GM19043 (cell line): ENCODE results near the gene ACACA.
"Not testable (repeated sequence)": the region's sequence is repeated elsewhere in the genome, so short reads cannot be mapped to it uniquely, and the experiment has no call there.

Experiments used
- ATAC-seq: cut with Tn5 transposase; IDR thresholded peaks from one replicate; pipeline ENCODE4 v1.9.1; 2021; ENCODE audit warnings: low read depth; ENCODE audit not compliant: unreplicated experiment

Gene ACACA

DNA sequence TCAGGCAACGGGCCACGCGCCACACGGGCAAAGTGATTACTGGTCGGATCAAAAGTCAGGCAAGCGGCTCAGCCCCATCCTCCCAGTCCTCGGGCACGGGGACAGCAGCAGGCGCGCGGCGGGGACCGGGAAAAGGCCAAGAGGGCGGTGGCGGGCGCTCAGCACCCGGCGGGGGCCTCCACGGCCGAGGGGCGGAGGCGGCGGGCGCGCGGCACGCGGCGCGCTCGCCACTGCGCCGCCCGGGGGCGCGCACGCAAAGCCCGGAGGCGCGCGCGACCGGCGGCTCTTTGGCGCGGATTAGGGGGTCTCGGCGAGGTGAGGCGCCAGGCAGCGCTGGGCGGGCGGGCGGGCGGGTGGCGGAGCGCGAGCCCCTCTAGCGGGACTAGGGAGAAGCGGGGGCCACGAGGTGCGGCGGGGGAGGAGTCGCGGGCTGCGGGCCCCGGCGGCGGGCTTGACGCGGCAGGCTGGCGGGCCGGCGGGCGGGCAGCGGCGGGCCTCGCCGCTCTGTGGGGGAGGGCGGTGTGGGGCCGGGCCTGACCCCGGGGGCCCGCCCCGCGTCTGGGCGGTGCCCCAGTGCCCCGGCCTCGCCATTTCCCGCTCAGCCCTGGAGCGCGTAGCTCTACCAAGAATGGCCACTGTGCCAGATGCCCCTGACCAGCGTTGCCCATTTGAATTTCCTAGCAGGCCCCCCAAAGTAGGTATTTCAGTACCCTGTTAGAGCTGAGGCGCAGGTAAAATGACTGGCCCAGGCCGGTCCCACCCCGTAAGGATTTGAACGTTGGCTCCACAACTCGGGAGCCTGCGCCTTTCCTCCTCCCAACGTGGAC is at the start of gene ACACA, which contains the start of gene TADA2A:
ACACA (minus strand) TSS at position 202 of the 827 bp plus-strand sequence. CDS start 537 bp downstream, outside the sequence.
TADA2A (plus strand) TSS at position 252 of the 827 bp plus-strand sequence. CDS start 4,480 bp downstream, outside the sequence.
- ATAC-seq: peak; percentile 84

DNA sequence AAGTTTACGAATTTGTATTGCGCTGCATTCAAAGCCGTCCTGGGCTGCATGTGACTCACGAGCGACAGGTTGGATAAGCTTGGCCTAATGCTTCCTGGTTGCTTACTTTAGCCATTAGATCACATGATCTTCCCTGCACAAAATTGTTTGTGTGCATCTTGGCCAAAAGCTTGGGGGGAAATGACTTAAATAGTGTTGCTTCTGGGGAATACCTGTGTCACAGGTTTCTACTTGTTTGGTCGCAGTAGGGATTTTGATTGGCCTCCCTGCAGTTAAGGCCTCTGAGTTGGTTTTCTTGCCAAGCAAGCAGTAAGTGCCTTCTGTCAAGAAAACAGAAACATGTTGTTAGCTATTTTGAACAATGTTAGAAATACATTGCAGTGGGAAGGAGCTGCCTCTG is 43.5 kb upstream of the ACACA start:
- ATAC-seq: no peak

DNA sequence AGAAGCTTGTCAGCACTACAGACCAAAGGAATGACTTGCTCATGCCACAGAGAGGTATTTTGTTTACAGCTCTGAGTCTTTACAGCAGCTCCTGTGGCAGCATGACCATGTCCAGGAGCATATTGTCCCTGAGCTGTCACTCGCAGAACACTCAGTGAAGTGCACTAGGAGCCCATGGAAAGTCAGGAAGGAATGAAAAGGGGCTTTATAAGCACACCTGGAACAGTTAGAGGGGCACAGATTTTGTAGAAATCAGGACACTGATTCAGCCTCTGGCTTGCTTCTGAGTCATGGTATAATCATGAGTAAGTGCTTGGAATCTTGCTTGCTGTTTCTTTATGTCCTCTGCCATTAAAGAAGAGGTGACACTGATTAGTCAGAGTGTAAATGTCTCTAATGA is 41.0 kb upstream of the ACACA start:
- no peak for ATAC-seq

DNA sequence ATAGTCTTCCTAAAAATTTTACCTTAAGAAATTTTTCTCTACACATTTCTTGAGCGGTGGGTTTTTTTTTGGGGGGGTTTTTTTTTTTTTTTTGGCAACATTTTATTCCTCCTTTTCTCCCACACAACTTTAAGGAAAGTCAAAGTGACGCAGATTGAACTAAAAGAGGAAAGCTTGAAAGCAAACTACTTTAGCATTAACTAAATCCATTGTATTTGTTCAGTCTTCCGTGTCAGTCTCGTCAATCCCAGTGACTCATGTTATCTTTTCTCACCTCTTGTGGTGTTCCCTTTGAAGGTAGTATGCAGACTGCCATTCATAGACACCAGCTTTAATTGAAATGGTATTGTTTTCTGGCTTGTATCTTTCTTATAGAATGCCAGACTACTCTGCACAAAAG is 39.4 kb upstream of the ACACA start:
- ATAC-seq: no peak

DNA sequence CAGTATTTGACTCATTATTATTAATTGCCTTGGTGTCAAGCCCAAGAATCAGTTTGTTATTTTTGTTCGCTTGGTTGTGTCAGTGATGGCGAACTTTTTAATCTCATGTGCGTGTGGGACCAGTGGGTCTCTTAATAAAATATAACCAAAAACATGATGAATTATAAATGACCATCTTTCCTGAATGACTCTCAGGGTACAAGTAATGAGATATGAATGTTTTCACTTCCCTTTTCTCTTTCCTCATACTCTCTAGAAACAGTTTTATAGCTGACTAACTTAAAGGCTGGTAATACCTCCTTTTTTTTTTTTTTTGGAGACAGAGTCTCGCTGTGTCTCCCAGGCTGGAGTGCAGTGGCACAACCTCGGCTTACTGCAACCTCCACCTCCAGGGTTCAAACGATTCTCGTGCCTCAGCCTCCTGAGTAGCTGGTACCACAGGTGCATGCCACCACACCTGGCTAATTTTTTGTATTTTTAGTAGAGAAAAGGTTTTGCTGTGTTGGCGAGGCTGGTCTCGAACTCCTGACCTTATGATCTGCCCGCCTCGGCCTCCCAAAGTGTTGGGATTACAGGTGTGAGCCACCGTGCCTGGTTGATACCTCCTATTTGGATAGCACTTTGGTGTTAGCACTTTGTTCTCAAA is 34.9 kb upstream of the ACACA start:
- ATAC-seq: not testable (repeated sequence)

DNA sequence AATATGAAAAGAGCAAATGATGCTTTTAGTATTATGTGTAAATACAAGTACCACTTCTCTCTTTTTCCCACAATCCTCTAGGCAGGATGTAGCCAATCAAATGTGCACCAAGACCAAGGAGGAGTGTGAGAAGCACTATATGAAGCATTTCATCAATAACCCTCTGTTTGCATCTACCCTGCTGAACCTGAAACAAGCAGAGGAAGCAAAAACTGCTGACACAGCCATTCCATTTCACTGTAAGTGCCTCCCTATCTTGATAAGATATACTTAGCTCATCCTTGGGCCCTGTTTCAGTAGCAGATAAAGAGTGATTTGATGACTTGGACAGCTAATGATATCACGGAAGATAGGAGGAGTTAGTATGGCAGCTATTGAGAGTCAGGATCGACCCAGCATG is 33.8 kb upstream of the ACACA start:
- no peak for ATAC-seq

DNA sequence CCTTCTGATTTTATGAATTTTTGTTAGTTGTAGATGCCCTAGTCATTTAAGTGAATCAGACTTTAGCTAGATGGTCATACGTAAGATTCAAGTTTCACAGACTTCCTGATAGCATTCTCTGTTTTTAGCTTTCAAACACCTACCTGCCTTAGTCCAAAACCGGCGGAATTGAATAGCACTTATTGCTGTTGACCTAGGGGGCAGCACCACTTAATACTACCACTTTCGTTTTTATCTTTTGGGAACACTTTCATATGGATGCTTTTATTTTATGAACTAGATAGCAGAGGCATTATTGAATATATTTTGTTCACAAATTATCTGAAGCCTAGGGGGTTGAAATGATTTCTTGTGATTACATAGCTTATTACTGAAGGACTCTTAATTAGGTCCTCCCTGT is 31.5 kb upstream of the ACACA start:
- ATAC-seq: no peak

DNA sequence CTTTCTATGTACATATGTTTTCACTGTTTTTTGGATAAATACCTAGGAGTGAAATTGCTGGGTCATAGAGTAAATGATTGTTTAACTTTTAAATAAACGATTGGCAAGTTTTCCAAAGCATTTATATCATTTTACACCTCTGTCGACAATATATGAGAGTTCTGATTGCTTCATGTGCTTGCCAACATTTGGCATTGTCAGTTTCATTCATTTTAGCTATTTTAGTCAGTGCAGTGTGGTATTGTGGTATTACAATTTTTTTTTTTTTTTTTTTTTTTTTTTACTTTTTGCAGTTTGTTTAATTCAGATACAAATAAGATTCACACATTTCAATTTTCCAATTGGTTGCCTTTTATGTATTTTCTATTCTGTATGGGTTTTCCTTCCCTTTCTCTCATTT is 26.0 kb upstream of the ACACA start:
- no peak for ATAC-seq

DNA sequence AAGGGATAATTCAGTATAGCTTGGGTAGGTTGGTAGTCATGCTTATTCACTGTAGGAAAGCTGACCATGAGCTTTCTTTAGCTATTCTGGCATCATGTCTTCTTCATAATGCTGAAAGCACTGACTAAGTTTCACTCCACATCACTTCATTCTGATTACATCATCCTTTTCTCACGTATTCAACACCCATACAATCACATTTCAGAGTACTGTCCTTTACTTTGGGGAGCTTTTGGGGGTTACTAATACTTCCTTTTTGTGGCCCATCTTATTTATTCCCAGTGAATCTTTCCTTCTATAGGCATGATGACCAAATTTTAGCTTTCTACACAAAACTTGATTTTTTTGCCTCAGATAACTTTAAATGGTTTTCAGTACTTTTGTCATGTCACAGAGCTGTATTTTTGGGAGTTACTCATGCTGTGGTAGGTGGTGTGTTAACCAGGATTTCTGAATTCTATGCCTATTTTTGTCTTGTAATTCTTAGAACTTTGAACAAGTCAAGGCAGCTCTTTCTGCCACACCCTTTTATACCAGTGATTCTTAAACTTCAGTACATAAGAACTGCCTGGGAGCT is 23.5 kb upstream of the ACACA start:
- ATAC-seq: no peak

DNA sequence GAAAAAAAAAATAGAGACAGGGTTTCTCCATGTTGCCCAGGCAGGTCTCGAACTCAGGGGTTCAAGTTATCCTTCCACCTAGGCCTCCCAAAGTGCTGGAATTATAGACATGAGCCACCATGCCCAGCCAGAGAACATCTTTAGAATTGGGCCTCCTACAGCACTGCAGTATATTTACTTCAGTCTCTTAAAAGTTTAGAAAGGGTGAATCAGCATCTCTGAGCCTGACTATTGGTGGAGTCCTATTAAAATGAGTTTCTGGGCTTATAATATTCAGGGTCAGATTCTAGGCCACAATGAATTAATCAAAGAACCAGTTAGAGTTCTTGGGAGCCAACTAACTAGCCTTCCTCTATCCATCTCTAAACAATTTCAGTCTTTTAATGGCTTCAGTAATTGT is 22.8 kb upstream of the ACACA start:
- ATAC-seq: no peak

DNA sequence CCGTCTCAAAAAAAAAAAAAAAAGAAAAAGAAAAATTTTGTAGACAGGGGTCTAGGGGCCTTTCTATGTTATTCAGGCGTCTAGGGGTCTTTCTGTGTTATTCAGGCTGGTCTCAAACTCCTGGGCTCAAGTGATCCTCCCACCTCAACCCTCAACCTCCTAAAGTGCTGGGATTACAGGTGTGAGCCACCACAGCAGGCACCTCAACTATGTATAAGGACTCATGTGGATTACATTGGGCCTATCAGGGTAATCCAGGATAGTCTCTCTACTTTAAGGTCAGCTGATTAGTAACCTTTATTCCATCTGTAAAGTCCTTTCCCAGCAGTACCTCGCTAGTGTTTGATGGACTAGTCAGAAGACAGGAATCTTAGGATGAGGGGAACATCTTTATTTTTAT is 22.4 kb upstream of the ACACA start:
- ATAC-seq: no peak

DNA sequence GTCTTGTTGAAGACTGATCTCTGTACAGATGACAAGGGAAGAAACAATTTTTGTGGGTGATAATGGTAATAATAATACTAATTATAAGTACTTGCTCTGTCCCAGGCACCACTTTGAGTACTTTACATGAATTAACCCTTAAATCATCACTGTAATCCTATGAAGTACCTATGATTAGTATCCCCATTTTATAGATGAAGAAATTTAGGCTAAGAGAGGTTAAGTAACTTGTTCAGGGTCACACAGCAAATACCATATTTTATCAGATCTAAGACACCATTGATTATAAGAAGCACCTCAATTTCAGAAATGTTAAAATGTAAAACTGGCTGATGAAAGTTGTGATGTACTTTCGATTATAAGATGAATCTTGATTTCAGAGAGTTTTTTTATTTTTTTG is 18.6 kb upstream of the ACACA start:
- no peak for ATAC-seq

DNA sequence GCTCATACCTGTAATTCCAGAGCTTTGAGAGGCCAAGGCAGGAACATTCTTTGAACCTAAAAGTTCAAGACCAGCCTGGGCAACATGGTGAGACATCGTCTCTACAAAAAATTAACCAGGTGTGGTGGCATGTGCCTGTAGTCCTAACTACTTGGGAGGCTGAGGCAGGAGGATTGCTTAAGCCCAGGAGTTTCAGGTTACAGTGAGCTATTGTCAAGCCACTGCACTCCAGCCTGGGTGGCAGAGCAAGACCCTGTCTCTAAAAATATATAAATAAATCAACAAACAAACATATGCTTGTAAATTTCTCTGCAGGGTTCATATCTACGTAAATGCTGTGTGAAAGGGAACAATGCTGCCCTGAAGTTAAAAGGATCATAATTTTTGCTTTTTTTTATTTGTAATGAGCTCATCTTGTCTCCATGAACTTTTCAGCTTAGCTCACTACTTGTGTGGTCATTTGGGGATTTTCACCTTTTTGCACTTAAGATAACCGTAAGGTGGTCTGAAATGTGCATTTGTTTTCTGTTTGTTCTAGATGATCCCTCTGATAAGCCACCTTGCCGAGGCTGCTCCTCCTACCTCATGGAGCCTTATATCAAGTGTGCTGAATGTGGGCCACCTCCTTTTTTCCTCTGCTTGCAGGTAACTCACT is 16.5 kb upstream of the ACACA start:
- ATAC-seq: no peak

DNA sequence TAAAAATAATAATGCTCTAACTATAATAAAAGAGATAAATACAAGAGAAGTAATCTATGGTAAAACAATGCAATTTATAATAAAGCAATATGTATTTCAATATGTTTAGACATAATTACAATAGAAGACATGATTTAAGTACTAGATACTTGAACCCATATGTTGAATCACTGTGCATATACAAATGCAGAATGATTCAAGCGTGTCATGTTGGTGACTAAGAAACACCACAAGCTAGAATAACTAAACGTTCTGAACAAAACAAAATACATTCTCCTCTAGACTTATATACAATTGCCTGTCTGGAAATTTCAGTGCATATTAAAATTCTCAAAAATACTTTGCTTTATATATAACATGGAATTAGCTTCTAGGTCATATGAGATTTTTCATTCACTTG is 11.2 kb upstream of the ACACA start:
- ATAC-seq: no peak

DNA sequence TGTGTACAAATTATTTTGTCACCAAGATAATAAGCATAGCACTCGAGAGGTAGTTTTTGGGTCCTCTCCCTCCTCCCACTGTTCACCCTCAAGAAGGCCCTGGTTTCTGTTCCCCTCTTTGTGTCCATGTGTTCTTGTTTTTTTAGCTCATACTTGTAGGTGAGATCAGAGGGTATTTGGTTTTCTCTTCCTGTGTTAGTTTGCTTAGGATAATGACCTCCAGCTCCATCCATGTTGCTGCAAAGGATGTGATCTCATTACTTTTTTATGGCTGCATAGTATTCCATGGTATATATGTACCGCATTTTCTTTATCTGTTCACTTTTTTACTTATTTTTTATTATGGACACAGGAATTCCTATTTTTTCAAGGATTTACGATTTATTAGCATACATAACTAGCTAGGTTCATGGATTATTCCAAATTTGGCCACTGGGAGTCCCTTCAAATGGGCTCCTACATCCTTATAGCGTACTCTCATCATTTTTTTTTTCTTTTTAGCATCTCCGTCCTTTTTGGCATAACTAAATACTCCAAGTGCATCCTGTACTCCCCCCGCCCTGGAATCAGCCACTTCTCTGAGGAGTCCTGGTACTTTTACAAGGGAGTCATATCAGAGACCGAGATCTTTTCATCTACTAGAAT is 7.4 kb upstream of the ACACA start:
- ATAC-seq: no peak

DNA sequence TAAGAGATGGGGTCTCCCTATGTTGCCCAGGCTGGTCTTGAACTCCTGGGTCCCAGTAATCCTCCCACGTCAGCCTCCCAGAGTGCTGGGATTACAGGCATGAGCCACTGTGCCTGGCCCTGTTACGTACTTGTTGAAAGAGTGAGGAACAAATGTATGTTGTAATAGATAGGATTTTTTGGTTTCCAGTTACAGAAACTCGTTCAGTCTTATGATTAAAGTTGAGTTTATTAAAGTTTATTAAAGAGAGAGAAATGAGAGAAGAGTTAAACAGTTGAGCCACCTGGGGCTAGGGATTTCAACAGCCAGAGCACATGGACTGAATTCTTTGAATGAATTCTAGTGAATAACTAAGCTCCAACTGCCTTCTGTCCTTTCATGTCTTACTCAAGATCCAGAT is 3.7 kb upstream of the ACACA start:
- ATAC-seq: no peak

DNA sequence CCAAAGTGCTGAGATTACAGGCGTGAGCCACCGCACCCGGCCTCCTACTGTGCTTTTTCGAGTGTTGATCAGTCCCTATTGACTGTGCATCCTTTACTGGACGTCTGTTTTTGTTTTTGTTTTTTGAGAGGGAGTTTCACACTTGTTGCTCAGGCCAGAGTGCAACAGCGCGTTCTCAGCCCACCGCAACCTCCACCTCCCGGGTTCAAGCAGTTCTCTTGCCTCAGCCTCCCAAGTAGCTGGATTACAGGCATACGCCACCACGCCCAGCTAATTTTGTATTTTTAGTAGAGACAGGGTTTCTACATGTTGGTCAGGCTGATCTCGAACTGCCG is 1.5 kb upstream of the ACACA start:
- not testable (repeated sequence) for ATAC-seq

DNA sequence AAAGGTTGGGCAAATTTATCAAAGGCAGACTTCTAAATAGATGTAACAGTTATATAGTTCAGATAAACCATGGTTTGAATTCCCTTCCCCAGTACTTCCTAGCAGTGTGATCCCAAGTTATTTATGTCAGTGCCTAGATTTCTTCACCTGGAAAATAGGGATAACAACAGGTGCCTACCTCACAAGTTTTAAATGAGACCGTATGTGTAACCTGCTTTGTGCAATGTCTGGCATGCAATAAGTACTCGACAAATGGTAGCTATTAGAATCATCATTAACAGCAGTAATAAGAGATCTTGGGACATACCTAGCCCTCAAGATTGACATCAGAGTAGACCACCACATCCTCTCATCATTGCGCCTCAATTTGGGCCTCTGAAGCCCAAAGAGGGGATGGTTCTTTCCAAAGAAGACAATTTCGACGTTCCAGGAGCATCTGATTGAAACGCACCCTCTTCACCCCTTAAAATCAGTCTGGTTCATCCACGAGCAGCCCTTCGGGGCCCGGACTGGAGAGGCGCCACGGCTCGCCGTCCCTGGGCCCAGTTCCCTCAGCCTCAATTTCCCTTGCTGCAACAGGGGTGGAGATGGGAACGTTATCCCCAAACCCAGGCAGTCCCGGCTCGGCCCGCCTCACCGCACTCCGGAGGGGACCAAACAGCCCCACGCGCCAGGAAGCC is 541 bp downstream of the ACACA start:
- no peak for ATAC-seq

DNA sequence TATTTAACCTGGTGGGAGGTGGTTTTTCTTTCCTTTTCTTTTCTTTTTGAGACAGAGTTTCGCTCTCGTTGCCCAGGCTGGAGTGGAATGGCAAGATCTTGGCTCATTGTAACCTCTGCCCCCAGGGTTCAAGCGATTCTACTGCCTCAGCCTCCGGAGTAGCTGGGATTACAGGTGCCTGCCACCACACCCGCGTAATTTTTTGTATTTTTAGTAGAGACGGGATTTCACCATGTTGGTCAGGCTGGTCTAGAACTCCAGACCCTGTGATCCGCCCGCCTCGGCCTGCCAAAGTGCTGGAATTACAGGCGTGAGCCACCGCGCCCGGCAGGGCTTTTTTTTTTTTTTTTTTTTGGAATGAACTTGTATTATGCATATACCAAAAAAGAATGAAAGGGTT is 1.1 kb downstream of the ACACA start:
- ATAC-seq: not testable (repeated sequence)

DNA sequence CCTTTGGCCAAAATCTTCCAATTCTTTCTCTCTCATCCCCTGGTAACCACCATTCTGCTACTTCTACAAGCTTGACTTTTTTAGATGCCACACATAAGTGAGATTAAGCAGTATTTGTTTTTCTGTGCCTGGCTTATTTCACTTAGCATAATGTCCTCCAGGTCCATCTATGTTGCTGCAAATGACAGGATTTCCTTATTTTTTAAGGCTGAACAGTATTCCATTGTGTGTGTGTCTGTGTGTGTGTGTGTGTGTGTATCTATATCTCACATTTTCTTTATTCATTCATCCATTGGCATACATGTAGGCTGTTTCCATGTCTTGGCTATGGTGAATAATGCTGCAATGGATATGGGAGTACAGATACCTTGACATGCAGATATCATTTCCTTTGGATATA is 6.1 kb downstream of the ACACA start:
- ATAC-seq: no peak
